H1 (cell line): Measurements from ENCODE around the gene AIF1L. TPM values are rescaled to one million over a fixed set of nuclear protein-coding genes. Genes with fewer than 3 reads are reported as not detected.

Experiments used
- CTCF ChIA-PET: fragments of 300-600 bp; sonication (Branson Sonifier 250); formaldehyde crosslinking; loops from one replicate; lab custom pipeline; 2021; ENCODE audit not compliant: partially characterized antibody; lab: Charles Lee
- POLR2A ChIA-PET: fragments of 300-600 bp; sonication (Branson Sonifier 250); formaldehyde crosslinking; loops from one replicate; lab custom pipeline; 2021; ENCODE audit warnings: inconsistent platforms; ENCODE audit not compliant: partially characterized antibody; lab: Charles Lee
- DNase-seq, 2 experiments: peaks; one replicate each; pipeline versions ENCODE4 v3.0.0 to v3.0.0-alpha.2; 2010 to 2022; ENCODE audit warnings: low spot score in 2 of 2, low read depth in 1 of 2, mixed read lengths in 1 of 2
- FAIRE-seq: peaks from 2 replicates; lab custom pipeline; 2011; peaks lifted over from hg19 to GRCh38; lab: Jason Lieb, UNC
- H2AFZ ChIP-seq: 2 replicates; pipeline ENCODE4 v1.8.1; 2012; ENCODE audit warnings: low read length, inconsistent platforms
- H2AK5ac ChIP-seq: 2 replicates; pipeline ENCODE4 v1.6.1; 2013; ENCODE audit warnings: low read depth, low read length
- H2BK120ac ChIP-seq: replicated peaks from 2 replicates; pipeline ENCODE3; 2013; ENCODE audit warnings: low read depth, low read length, inconsistent platforms
- H2BK12ac ChIP-seq: 2 replicates; pipeline ENCODE4 v1.6.1; 2013; ENCODE audit warnings: low read depth, low read length
- H2BK15ac ChIP-seq: 2 replicates; pipeline ENCODE4 v1.6.1; 2013; ENCODE audit warnings: low read length
- H2BK20ac ChIP-seq: 2 replicates; pipeline ENCODE4 v1.6.1; 2013; ENCODE audit warnings: low read length
- H2BK5ac ChIP-seq: 2 replicates; pipeline ENCODE4 v1.6.1; 2013; ENCODE audit warnings: low read depth, low read length
- H3K14ac ChIP-seq: 2 replicates; pipeline ENCODE4 v1.6.1; 2013; ENCODE audit warnings: inconsistent platforms; ENCODE audit not compliant: insufficient read length
- H3K18ac ChIP-seq: 2 replicates; pipeline ENCODE4 v1.6.1; 2013; ENCODE audit warnings: low read length; ENCODE audit errors: extremely low read depth
- H3K23ac ChIP-seq: 2 replicates; pipeline ENCODE4 v1.6.1; 2013; ENCODE audit warnings: inconsistent platforms; ENCODE audit not compliant: insufficient read length
- H3K23me2 ChIP-seq: 2 replicates; pipeline ENCODE4 v1.6.1; 2013; ENCODE audit warnings: low read depth, low read length
- H3K27ac ChIP-seq: 2 replicates; pipeline ENCODE4 v1.6.1; 2011; ENCODE audit warnings: low read depth, low read length, inconsistent platforms
- H3K27me3 ChIP-seq, 4 experiments: replicated peaks in 1 of 4; 1 replicate in 1 of 4; 2 replicates in 3 of 4; pipeline versions ENCODE4 v1.6.1 to v1.8.1; 2011 to 2013; ENCODE audit warnings: low read length in 3 of 4, mild to moderate bottlenecking in 3 of 4, inconsistent platforms in 2 of 4, mixed read lengths in 2 of 4, moderate library complexity in 1 of 4; ENCODE audit not compliant: control insufficient read depth in 3 of 4, insufficient read depth in 3 of 4; ENCODE audit errors: extremely low read depth in 1 of 4
- H3K36me3 ChIP-seq, 4 experiments: 2 replicates each; pipeline versions ENCODE4 v1.6.1 to v1.8.1; 2011 to 2013; ENCODE audit warnings: mild to moderate bottlenecking in 4 of 4, low read length in 3 of 4, moderate library complexity in 2 of 4, control low read depth in 1 of 4, inconsistent platforms in 1 of 4; ENCODE audit not compliant: insufficient read depth in 4 of 4, control insufficient read depth in 2 of 4
- H3K4ac ChIP-seq: replicated peaks from 2 replicates; pipeline ENCODE3; 2013; ENCODE audit warnings: low read length, low read depth, mixed read lengths, inconsistent platforms; ENCODE audit not compliant: insufficient read length
- H3K4me1 ChIP-seq, 4 experiments: replicated peaks in 1 of 4; 1 replicate in 1 of 4; 2 replicates in 3 of 4; pipeline versions ENCODE4 v1.6.1 to v1.8.1; 2011 to 2013; ENCODE audit warnings: low read length in 3 of 4, inconsistent platforms in 2 of 4, mixed read lengths in 1 of 4; ENCODE audit not compliant: insufficient read depth in 4 of 4, control insufficient read depth in 3 of 4
- H3K4me2 ChIP-seq, 2 experiments: 2 replicates each; pipeline versions ENCODE4 v1.6.1 to v1.8.1; 2011 to 2013; ENCODE audit warnings: low read depth in 2 of 2, low read length in 2 of 2, control low read depth in 1 of 2, inconsistent platforms in 1 of 2, mild to moderate bottlenecking in 1 of 2; ENCODE audit not compliant: insufficient read depth in 1 of 2
- H3K4me3 ChIP-seq, 4 experiments: fragments of 200-600, 300-600 bp in 1 of 4; sonication (generic), shearing (Covaris generic), sonication (Bioruptor Twin) in 1 of 4; 2 replicates each; pipeline versions ENCODE4 v1.5.1 to v1.8.1; 2011 to 2016; ENCODE audit warnings: low read length in 4 of 4, low read depth in 3 of 4, control low read depth in 2 of 4, inconsistent platforms in 2 of 4, mild to moderate bottlenecking in 2 of 4, mixed read lengths in 1 of 4, moderate library complexity in 1 of 4; ENCODE audit not compliant: insufficient read depth in 2 of 4; ENCODE audit errors: extremely low read depth in 1 of 4
- H3K56ac ChIP-seq: replicated peaks from 2 replicates; pipeline ENCODE3; 2013; ENCODE audit warnings: low read depth, mild to moderate bottlenecking, mixed read lengths, low read length, inconsistent platforms; ENCODE audit not compliant: insufficient read length
- H3K79me1 ChIP-seq: 2 replicates; pipeline ENCODE4 v1.6.1; 2013; ENCODE audit warnings: low read depth, low read length, control low read depth
- H3K79me2 ChIP-seq, 2 experiments: 2 replicates each; pipeline versions ENCODE4 v1.6.1 to v1.8.1; 2012 to 2013; ENCODE audit warnings: low read length in 2 of 2, mild to moderate bottlenecking in 2 of 2, inconsistent platforms in 1 of 2; ENCODE audit not compliant: insufficient read depth in 2 of 2, control insufficient read depth in 1 of 2
- H3K9ac ChIP-seq, 4 experiments: replicated peaks in 1 of 4; 1 replicate in 1 of 4; 2 replicates in 3 of 4; pipeline versions ENCODE4 v1.6.1 to v1.8.1; 2011 to 2013; ENCODE audit warnings: low read depth in 3 of 4, low read length in 3 of 4, control low read depth in 2 of 4, mild to moderate bottlenecking in 2 of 4, moderate library complexity in 2 of 4, inconsistent platforms in 1 of 4; ENCODE audit errors: extremely low read depth in 1 of 4
- H3K9me3 ChIP-seq, 2 experiments: 2 replicates each; pipeline versions ENCODE4 v1.6.1 to v1.8.1; 2012 to 2013; ENCODE audit warnings: mild to moderate bottlenecking in 2 of 2, moderate library complexity in 2 of 2, control low read depth in 1 of 2, inconsistent platforms in 1 of 2, low read depth in 1 of 2, low read length in 1 of 2, mixed read lengths in 1 of 2; ENCODE audit not compliant: insufficient read depth in 2 of 2
- H4K20me1 ChIP-seq, 2 experiments: replicated peaks in 1 of 2; 2 replicates each; pipeline versions ENCODE3 to v1.8.1; 2011 to 2013; ENCODE audit warnings: inconsistent platforms in 2 of 2, low read length in 2 of 2, mild to moderate bottlenecking in 1 of 2; ENCODE audit not compliant: insufficient read depth in 2 of 2, control insufficient read depth in 1 of 2
- H4K5ac ChIP-seq: 2 replicates; pipeline ENCODE4 v1.6.1; 2013; ENCODE audit warnings: low read length, low read depth, mixed read lengths, inconsistent platforms; ENCODE audit not compliant: insufficient read length
- H4K8ac ChIP-seq: 2 replicates; pipeline ENCODE4 v1.8.0; 2013; ENCODE audit warnings: mild to moderate bottlenecking, moderate library complexity, low read length, inconsistent platforms; ENCODE audit not compliant: insufficient read depth; ENCODE audit errors: extremely low read depth
- H4K91ac ChIP-seq: replicated peaks from 2 replicates; pipeline ENCODE3; 2013; ENCODE audit warnings: low read length, mixed read lengths, inconsistent platforms; ENCODE audit not compliant: insufficient read length
- ASH2L ChIP-seq: fragments of 200-600, 300-600 bp; sonication (generic); IDR thresholded peaks from one replicate; pipeline ENCODE4 v1.7.1; 2017; ENCODE audit warnings: low read length
- BACH1 ChIP-seq: IDR thresholded peaks from 2 replicates; pipeline ENCODE4 v1.6.1; 2012; ENCODE audit warnings: low read length, improper control_type of control experiment
- CBX8 ChIP-seq: fragments of 300-800, 300-1000 bp; sonication (generic); IDR thresholded peaks from 2 replicates; pipeline ENCODE4 v1.7.1; 2016; ENCODE audit warnings: low read depth, low read length, borderline replicate concordance
- CEBPB ChIP-seq: IDR thresholded peaks from 2 replicates; pipeline ENCODE4 v1.6.1; 2012; ENCODE audit warnings: low read depth, low read length
- CTBP2 ChIP-seq: IDR thresholded peaks from 2 replicates; pipeline ENCODE4 v1.7.0; 2011; ENCODE audit warnings: borderline replicate concordance, mild to moderate bottlenecking, moderate library complexity, mixed read lengths, low read length; ENCODE audit not compliant: insufficient read depth, insufficient read length
- GABPA ChIP-seq: IDR thresholded peaks from 2 replicates; pipeline ENCODE4 v1.6.1; 2011; ENCODE audit warnings: mild to moderate bottlenecking, low read length, moderate library complexity, borderline replicate concordance; ENCODE audit not compliant: insufficient read depth
- JUN ChIP-seq: IDR thresholded peaks from 2 replicates; pipeline ENCODE4 v1.6.1; 2011; ENCODE audit warnings: low read depth, mild to moderate bottlenecking, improper control_type of control experiment, low read length
- JUND ChIP-seq: IDR thresholded peaks from 2 replicates; pipeline ENCODE4 v1.6.1; 2011; ENCODE audit warnings: mild to moderate bottlenecking, improper control_type of control experiment, low read length
- NANOG ChIP-seq: IDR thresholded peaks from 2 replicates; pipeline ENCODE4 v1.6.1; 2011; ENCODE audit warnings: low read length, low read depth, mild to moderate bottlenecking, inconsistent platforms; ENCODE audit not compliant: insufficient read depth, poor library complexity, severe bottlenecking
- RNF2 ChIP-seq: fragments of 200-900, 300-1000 bp; sonication (generic); IDR thresholded peaks from 2 replicates; pipeline ENCODE4 v1.7.1; 2016; ENCODE audit warnings: borderline replicate concordance, low read depth, mild to moderate bottlenecking, antibody characterized with exemption, low read length; ENCODE audit not compliant: poor library complexity, severe bottlenecking; ENCODE audit errors: missing control alignments
- WGBS, 2 experiments: shearing (Covaris generic) in 1 of 2; methylation state at CpG; one replicate each; pipeline versions ENCODE4 v1.1.6 to v1.1.7; 2013 to 2015; ENCODE audit warnings: low lambda C conversion rate in 2 of 2, mixed read lengths in 2 of 2, inconsistent platforms in 1 of 2, low coverage in 1 of 2, missing lambda C conversion rate in 1 of 2; ENCODE audit not compliant: insufficient replicate concordance in 2 of 2, insufficient coverage in 1 of 2, insufficient read length in 1 of 2; ENCODE audit errors: extremely low coverage in 1 of 2, missing lambda C conversion rate in 1 of 2; 5-methylcytosine and 5-hydroxymethylcytosine counted together
- polyA plus RNA-seq, 7 experiments: library from polyadenylated mRNA; depleted of rRNA in 3 of 7; stranded (reverse) in 5 of 7; unstranded in 2 of 7; fragments of >200 nt in 5 of 7; fragments of 200-250 nt in 2 of 7; gene quantifications; 1 replicate in 5 of 7; 2 replicates in 1 of 7; 4 replicates in 1 of 7; pipeline versions ENCODE4 v1.2.1 to v1.2.3, GENCODE V29; 2011 to 2013; ENCODE audit warnings: missing spikeins in 2 of 7, mixed read lengths in 2 of 7
- total RNA-seq: library from RNA; stranded (reverse); fragmentation: NEBNext Ultra II Directional; extraction: Animal tissue kit (Norgen Biotek cat#: 25700); gene quantifications from 2 replicates; pipeline ENCODE4 v1.2.1, GENCODE V29; 2021
- TF ChIP-seq, protein P1 (sequence below), 3 experiments: IDR thresholded peaks; 1 replicate in 2 of 3; 2 replicates in 1 of 3; pipeline versions ENCODE4 v1.5.1 to v1.6.1; 2011; ENCODE audit warnings: low read length in 3 of 3, mild to moderate bottlenecking in 3 of 3, inconsistent platforms in 2 of 3, low read depth in 1 of 3, moderate library complexity in 1 of 3; ENCODE audit not compliant: insufficient read depth in 1 of 3; ENCODE audit errors: control extremely low read depth in 1 of 3

AIF1L gene
- total and polyA plus RNA-seq, 2 of the 8 experiments (the other 6 are each of a cell fraction or from before 2014, with no cell fraction given), result 70.7 to 149 TPM

- CTCF ChIA-PET, result interaction anchor here (0.6 to 6.6 kb wide), 10 partner anchors 9 to 158 kb away, joined by 3 to 156 read pairs (median 3); partner anchors contain the start of gene LAMC3
- H3K56ac ChIP-seq, result no peak overlapping the region
Measured at GRCh38 chr9:131048820-131049219, 47.5 kb upstream of the AIF1L start.

More at GRCh38 chr9:131048820-131049219, 47.5 kb upstream of the AIF1L start:
- Histone ChIP-seq H4K5ac (no peak overlapping the region), H3K9ac (no peak overlapping the region), H2BK12ac (no peak overlapping the region), H2AK5ac (no peak overlapping the region), H2BK5ac (no peak overlapping the region), H3K14ac (no peak overlapping the region), H3K79me1 (no peaks in the 10 kb centered on the region), H4K8ac (no peak overlapping the region), H3K4me2 (no peak overlapping the region), H3K23me2 (no peaks in the 10 kb centered on the region), H3K18ac (no peak overlapping the region), H3K4me1 (no peaks in the 10 kb centered on the region), H3K79me2 (no peaks in the 10 kb centered on the region), H3K23ac (no peak overlapping the region), H2AFZ (no peak overlapping the region), H3K9me3 (no peaks in the 10 kb centered on the region; a peak in 1 of 4 replicates), H3K27me3 (no peaks in the 10 kb centered on the region), H3K4ac (no peak overlapping the region), H4K20me1 (no peaks in the 10 kb centered on the region), H3K36me3 (no peaks in the 10 kb centered on the region), H3K4me3 (no peak overlapping the region), H2BK15ac (no peak overlapping the region), H3K27ac (no peak overlapping the region), H2BK120ac (no peak overlapping the region), H2BK20ac (no peak overlapping the region), H4K91ac (no peak overlapping the region)
- TF ChIP-seq CTBP2 (no peak), ASH2L (no peak), CBX8 (no peak), RNF2 (no peak), CEBPB (no peak), BACH1 (no peak), NANOG (no peak), JUN (no peak), JUND (no peak), GABPA (no peak)
- TF ChIP-seq, protein P1, sequence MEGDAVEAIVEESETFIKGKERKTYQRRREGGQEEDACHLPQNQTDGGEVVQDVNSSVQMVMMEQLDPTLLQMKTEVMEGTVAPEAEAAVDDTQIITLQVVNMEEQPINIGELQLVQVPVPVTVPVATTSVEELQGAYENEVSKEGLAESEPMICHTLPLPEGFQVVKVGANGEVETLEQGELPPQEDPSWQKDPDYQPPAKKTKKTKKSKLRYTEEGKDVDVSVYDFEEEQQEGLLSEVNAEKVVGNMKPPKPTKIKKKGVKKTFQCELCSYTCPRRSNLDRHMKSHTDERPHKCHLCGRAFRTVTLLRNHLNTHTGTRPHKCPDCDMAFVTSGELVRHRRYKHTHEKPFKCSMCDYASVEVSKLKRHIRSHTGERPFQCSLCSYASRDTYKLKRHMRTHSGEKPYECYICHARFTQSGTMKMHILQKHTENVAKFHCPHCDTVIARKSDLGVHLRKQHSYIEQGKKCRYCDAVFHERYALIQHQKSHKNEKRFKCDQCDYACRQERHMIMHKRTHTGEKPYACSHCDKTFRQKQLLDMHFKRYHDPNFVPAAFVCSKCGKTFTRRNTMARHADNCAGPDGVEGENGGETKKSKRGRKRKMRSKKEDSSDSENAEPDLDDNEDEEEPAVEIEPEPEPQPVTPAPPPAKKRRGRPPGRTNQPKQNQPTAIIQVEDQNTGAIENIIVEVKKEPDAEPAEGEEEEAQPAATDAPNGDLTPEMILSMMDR (IDR thresholded peaks at IDR 0.05; ENCODE audit: control extremely low read depth in 1 of 3, insufficient read depth in 1 of 3, low read depth in 1 of 3, low read length in 3 of 3), result no peak
- FAIRE-seq (no peak), DNase-seq (no peak)
- POLR2A ChIA-PET, result no interaction called here
- 93% methylated on average over 7 of the region's 8 CpGs; no CpG with 5 or more reads in 1 of the 2 experiments for WGBS, 2 experiments
